Endodermal cell (in vitro differentiated cells): ENCODE measurements around the gene GDI2. TPM values are rescaled to one million over a fixed set of nuclear protein-coding genes. Genes with fewer than 3 reads are reported as not detected.

Source experiments
- DNase-seq: peaks from one replicate; pipeline ENCODE4 v3.0.0-alpha.2; 2017
- H3K27ac ChIP-seq: 2 replicates; pipeline ENCODE4 v1.5.1; 2013; ENCODE audit warnings: mild to moderate bottlenecking, low read depth, low read length, moderate library complexity
- H3K27me3 ChIP-seq: 2 replicates; pipeline ENCODE4 v1.6.1; 2013; ENCODE audit warnings: mild to moderate bottlenecking, low read length, moderate library complexity; ENCODE audit not compliant: insufficient read depth, control insufficient read depth, poor library complexity, severe bottlenecking
- H3K36me3 ChIP-seq: 2 replicates; pipeline ENCODE4 v1.7.0; 2013; ENCODE audit warnings: mild to moderate bottlenecking, low read length, moderate library complexity; ENCODE audit not compliant: control insufficient read depth, insufficient read depth
- H3K4me1 ChIP-seq: one replicate; pipeline ENCODE4 v1.7.0; 2013; ENCODE audit warnings: low read length; ENCODE audit not compliant: control insufficient read depth, insufficient read depth
- H3K4me3 ChIP-seq: 2 replicates; pipeline ENCODE4 v1.5.1; 2013; ENCODE audit warnings: mild to moderate bottlenecking, low read length, moderate library complexity
- H3K9ac ChIP-seq: 2 replicates; pipeline ENCODE4 v1.6.1; 2013; ENCODE audit warnings: mild to moderate bottlenecking, low read length, moderate library complexity; ENCODE audit not compliant: poor library complexity, severe bottlenecking; ENCODE audit errors: extremely low read depth
- H3K9me3 ChIP-seq: 2 replicates; pipeline ENCODE4 v1.6.1; 2013; ENCODE audit warnings: mild to moderate bottlenecking, low read length, moderate library complexity; ENCODE audit not compliant: control insufficient read depth
- H3K27ac Mint-ChIP-seq: 2 replicates; pipeline ENCODE4 v1.8.0; 2020; ENCODE audit warnings: mixed read lengths
- H3K27me3 Mint-ChIP-seq: 2 replicates; pipeline ENCODE4 v1.8.0; 2021; ENCODE audit warnings: mild to moderate bottlenecking, mixed read lengths; ENCODE audit not compliant: insufficient read depth
- H3K36me3 Mint-ChIP-seq: 2 replicates; pipeline ENCODE4 v1.8.0; 2020; ENCODE audit warnings: low read depth, mixed read lengths
- H3K4me1 Mint-ChIP-seq: 2 replicates; pipeline ENCODE4 v1.8.0; 2020; ENCODE audit warnings: mixed read lengths
- H3K4me3 Mint-ChIP-seq: 2 replicates; pipeline ENCODE4 v1.8.0; 2020; ENCODE audit warnings: mild to moderate bottlenecking, moderate library complexity, mixed read lengths
- H3K9me3 Mint-ChIP-seq: 2 replicates; pipeline ENCODE4 v1.8.0; 2020; ENCODE audit warnings: mild to moderate bottlenecking, mixed read lengths
- CTCF ChIP-seq: fragments of 200-600 bp; sonication (generic); conservative IDR thresholded peaks from 2 replicates; pipeline ENCODE4 v1.5.0; 2021; ENCODE audit warnings: antibody characterized with exemption, mild to moderate bottlenecking
- WGBS, 2 experiments: methylation state at CpG; one replicate each; pipeline versions ENCODE4 v1.1.5 to v1.1.7; 2013; ENCODE audit warnings: missing lambda C conversion rate in 2 of 2, mixed read lengths in 1 of 2; ENCODE audit not compliant: insufficient coverage in 1 of 2, insufficient read length in 1 of 2; 5-methylcytosine and 5-hydroxymethylcytosine counted together
- total RNA-seq, 2 donors: library from RNA; stranded (reverse); fragmentation: NEBNext Ultra II Directional in 1 of 2; extraction: Animal tissue kit (Norgen Biotek cat#: 25700) in 1 of 2; gene quantifications; 2 replicates in 1 of 2; 3 replicates in 1 of 2; pipeline ENCODE4 v1.2.1, GENCODE V29; 2021

Gene GDI2
- total RNA-seq, 2 donors from 2014 or later, result 299 to 337 TPM

DNA sequence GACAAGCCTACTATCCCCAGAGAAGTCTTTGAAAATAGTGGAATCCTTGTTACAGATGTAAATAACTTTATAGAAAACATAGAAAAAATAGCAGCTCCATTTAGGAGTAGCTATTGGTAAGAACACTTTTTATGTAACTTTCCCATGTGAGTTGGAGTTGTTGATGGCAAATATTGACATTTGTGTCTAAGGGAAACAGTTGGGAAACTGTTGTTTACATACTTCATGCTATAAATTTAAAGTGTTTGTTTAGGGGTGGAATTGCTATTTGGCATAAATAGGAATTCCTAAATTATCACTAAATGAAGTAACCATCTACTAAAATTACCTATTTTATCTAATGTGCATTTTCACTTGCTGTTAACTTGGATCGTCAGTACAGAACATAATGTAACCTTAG is 50.7 kb downstream of the GDI2 start:
- Mint-ChIP-seq H3K4me3 (no peak overlapping the region), H3K9me3 (no peaks in the 10 kb centered on the region), H3K36me3 (peaks cover 74% of the 10 kb centered on the region), H3K27me3 (no peaks in the 10 kb centered on the region), H3K27ac (no peak overlapping the region), H3K4me1 (no peaks in the 10 kb centered on the region)
- Histone ChIP-seq H3K27me3 (no peaks in the 10 kb centered on the region), H3K9me3 (no peaks in the 10 kb centered on the region), H3K4me1 (no peaks in the 10 kb centered on the region), H3K36me3 (peaks cover 92% of the 10 kb centered on the region), H3K4me3 (no peak overlapping the region), H3K27ac (no peak overlapping the region), H3K9ac (no peak overlapping the region)
- no peak for DNase-seq
- TF ChIP-seq CTCF, result no peak
- 59 to 78% methylated on average over 1 of the region's 1 CpG for WGBS, 2 experiments

- 93 to 100% methylated on average over 2 of the region's 2 CpGs for WGBS, 2 experiments
- Histone ChIP-seq H3K4me1 (no peaks in the 10 kb centered on the region), H3K36me3 (peaks cover 90% of the 10 kb centered on the region), H3K27ac (no peak overlapping the region), H3K9ac (no peak overlapping the region), H3K4me3 (no peak overlapping the region), H3K9me3 (no peaks in the 10 kb centered on the region), H3K27me3 (no peaks in the 10 kb centered on the region)
- DNase-seq, result no peak
- H3K27ac Mint-ChIP-seq, result no peak overlapping the region
- no peak for TF ChIP-seq CTCF
- no peaks in the 10 kb centered on the region for H3K4me1 Mint-ChIP-seq
- no peaks in the 10 kb centered on the region for H3K27me3 Mint-ChIP-seq
- no peak overlapping the region for H3K4me3 Mint-ChIP-seq
- peaks cover 71% of the 10 kb centered on the region for H3K36me3 Mint-ChIP-seq
- H3K9me3 Mint-ChIP-seq, result no peaks in the 10 kb centered on the region
Observed at GRCh38 chr10:5761220-5761619, 52.0 kb downstream of the GDI2 start.

DNA sequence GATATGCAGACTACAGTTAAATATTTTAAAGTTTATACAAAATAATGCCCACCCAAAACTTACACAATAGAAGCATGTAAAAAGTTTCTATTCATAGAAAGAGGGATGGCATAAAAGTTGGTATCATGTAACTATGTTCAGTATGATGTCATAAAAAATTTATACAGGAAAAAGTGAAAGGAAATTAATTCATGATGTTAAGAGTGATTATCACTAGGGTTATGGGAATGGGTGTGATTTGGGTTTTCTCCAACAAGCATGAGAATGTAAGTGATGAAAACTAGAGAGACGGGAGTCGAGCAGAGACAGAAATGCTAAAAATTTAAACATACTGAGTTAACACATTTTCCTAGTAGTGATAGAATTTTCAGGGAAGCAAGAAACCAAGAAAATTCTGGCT is 52.7 kb downstream of the GDI2 start:
- no peak overlapping the region for H3K27ac ChIP-seq
- no peak for DNase-seq
- H3K27ac Mint-ChIP-seq, result no peak overlapping the region
- H3K9ac ChIP-seq, result no peak overlapping the region
- H3K9me3 ChIP-seq, result no peaks in the 10 kb centered on the region
- 93 to 100% methylated on average over 2 of the region's 2 CpGs for WGBS, 2 experiments
- H3K27me3 ChIP-seq, result no peaks in the 10 kb centered on the region
- H3K27me3 Mint-ChIP-seq, result no peaks in the 10 kb centered on the region
- no peaks in the 10 kb centered on the region for H3K4me1 ChIP-seq
- peaks cover 87% of the 10 kb centered on the region for H3K36me3 ChIP-seq
- no peaks in the 10 kb centered on the region for H3K9me3 Mint-ChIP-seq
- H3K4me3 Mint-ChIP-seq, result no peak overlapping the region
- peaks cover 65% of the 10 kb centered on the region for H3K36me3 Mint-ChIP-seq
- H3K4me3 ChIP-seq, result no peak overlapping the region
- H3K4me1 Mint-ChIP-seq, result no peaks in the 10 kb centered on the region
- no peak for TF ChIP-seq CTCF
